GM12891 (cell line): ENCODE results near the gene EIF2D.

Experiments used
- DNase-seq: peaks from one replicate; pipeline ENCODE4 v3.0.0; 2011; ENCODE audit warnings: low spot score; ENCODE audit not compliant: insufficient read length
- FAIRE-seq: peaks from 2 replicates; lab custom pipeline; 2011; peaks lifted over from hg19 to GRCh38; lab: Jason Lieb, UNC
- PAX5 ChIP-seq: IDR thresholded peaks from 2 replicates; pipeline ENCODE4 v1.6.1; 2011; ENCODE audit warnings: low read length, moderate library complexity, mild to moderate bottlenecking; ENCODE audit not compliant: insufficient read depth, severe bottlenecking
- POLR2A ChIP-seq: IDR thresholded peaks from 2 replicates; pipeline ENCODE4 v1.6.1; 2011; ENCODE audit warnings: low read depth, low read length, control low read depth
- POLR2AphosphoS5 ChIP-seq: IDR thresholded peaks from 2 replicates; pipeline ENCODE4 v1.6.1; 2011; ENCODE audit warnings: low read depth, low read length, control low read depth
- POU2F2 ChIP-seq: IDR thresholded peaks from 2 replicates; pipeline ENCODE4 v1.6.1; 2011; ENCODE audit warnings: low read depth, mild to moderate bottlenecking, control low read depth, low read length, moderate library complexity
- SPI1 ChIP-seq: IDR thresholded peaks from 2 replicates; pipeline ENCODE4 v1.6.1; 2011; ENCODE audit warnings: low read depth, low read length, control low read depth
- TAF1 ChIP-seq: IDR thresholded peaks from 2 replicates; pipeline ENCODE4 v1.6.1; 2011; ENCODE audit warnings: low read depth, low read length, control low read depth

EIF2D gene

GRCh38 chr1:206551296-206551985 lies 60.8 kb downstream of the EIF2D start:
- FAIRE-seq (no peak), DNase-seq (no peak)
- TF ChIP-seq PAX5 = no peak
- TF ChIP-seq POLR2AphosphoS5 = no peak
- TF ChIP-seq POU2F2 = no peak
- TF ChIP-seq SPI1 = no peak
- TF ChIP-seq POLR2A = no peak
- TF ChIP-seq TAF1 = no peak

- DNase-seq (no peak), FAIRE-seq (no peak)
- TF ChIP-seq SPI1 (no peak), POLR2AphosphoS5 (no peak), POU2F2 (no peak)
These were observed 61.8 kb downstream of the EIF2D start for GRCh38 chr1:206550446-206550845.

GRCh38 chr1:206547104-206547503 lies 65.2 kb downstream of the EIF2D start:
- DNase-seq (no peak), FAIRE-seq (no peak)
- TF ChIP-seq POU2F2 (no peak), PAX5 (no peak), POLR2AphosphoS5 (no peak), SPI1 (no peak), POLR2A (no peak)

- TF ChIP-seq POLR2AphosphoS5 (no peak), SPI1 (no peak), POU2F2 (no peak), TAF1 (no peak), PAX5 (no peak), POLR2A (no peak)
- DNase-seq (no peak), FAIRE-seq (no peak)
These were observed 66.9 kb downstream of the EIF2D start for GRCh38 chr1:206545351-206545750.

- peak; percentile 57 for DNase-seq
- FAIRE-seq = peak; percentile 85
These were observed 67.6 kb downstream of the EIF2D start for GRCh38 chr1:206544562-206545257.

More at GRCh38 chr1:206544562-206545257, 67.6 kb downstream of the EIF2D start:
- TF ChIP-seq POU2F2 (0 out of 2 replicates have a peak, but pooled peaks have one; percentile 21), TAF1 (no peak), POLR2A (no peak)
